Occipital lobe (tissue), 2 donors: ENCODE measurements around the gene GSPT1. TPM values are rescaled to one million over a fixed set of nuclear protein-coding genes. Genes with fewer than 3 reads are reported as not detected.

ENCODE experiments used
- DNase-seq: peaks from one replicate; lab custom pipeline; 2025; lab: John Stamatoyannopoulos, UW
- total RNA-seq: library from RNA; depleted of rRNA; stranded (reverse); fragments of >200 nt; gene quantifications from one replicate; pipeline ENCODE4 v1.2.3, GENCODE V29; 2014

GSPT1 gene
- total RNA-seq, 1 donor from 2014 or later: 75.2 TPM

DNA sequence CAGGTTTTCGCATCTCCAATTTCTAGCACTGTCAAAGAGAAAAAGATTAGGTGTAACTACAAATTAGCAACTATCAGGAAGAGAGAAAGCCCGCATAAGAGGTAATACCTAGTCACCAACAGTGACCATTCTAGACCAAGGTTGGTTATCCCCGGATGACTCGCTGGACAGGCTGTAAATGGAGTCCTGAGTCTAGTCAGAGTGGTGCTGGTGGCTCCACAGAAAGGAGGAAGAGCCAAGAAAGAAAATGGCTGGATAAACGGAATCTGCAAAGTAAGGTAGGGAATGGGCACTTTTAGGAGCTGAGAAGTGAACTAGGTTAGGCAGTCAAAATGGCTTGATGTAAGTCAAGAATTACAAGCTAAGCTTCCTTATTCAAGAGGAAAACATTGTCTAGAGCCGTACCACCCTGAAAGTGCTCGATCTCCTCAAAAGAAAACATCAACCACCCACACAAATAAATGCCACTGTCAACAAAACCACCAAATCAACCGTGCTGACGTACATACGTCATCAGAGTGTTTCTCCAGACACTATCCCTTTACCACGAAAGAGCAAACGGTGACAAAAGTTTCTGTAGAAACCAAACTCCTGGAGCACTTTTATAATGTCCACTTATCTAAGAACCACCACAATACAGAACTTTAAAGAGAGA lies 2.2 kb downstream of the GSPT1 start:
- no peak for DNase-seq

DNA sequence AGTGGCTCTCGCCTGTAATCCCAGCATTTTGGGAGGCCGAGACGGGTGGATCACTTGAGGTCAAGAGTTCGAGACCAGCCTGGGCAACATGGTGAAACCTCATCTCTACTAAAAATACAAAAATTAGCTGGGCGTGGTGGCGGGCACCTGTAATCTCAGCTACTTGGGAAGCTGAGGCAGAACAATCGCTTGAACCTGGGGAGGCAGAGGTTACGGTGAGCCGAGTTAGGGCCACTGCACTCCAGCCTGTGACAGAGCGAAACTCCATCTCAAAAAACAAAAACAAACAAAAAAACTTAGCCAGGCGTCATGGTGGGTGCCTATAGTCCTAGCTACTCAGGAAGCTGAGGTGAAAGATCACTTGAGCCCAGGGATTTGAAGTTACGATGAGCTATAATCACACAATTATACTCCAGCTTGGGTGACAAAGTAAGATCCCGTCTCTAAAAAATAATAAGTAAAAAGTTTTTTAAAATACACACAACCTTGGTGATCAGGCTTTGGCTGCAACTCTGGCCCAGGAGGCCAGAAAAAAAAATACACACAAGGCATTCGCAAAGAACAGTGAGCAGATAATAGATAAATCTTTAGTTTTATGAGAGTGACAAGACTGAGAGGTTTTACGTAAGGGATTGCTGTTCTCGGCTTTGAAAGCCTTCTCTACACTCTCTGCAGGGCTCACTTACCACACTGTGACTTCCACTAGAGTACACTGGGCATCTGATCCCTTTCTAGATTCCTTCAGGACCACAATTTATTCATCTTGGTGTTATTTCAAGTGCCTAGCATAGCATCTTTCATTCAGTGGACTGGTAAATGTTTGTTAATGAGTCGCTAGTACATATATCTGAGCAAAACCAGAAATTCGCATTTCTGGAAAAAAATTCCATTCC lies 5.9 kb downstream of the GSPT1 start:
- DNase-seq: no peak

DNA sequence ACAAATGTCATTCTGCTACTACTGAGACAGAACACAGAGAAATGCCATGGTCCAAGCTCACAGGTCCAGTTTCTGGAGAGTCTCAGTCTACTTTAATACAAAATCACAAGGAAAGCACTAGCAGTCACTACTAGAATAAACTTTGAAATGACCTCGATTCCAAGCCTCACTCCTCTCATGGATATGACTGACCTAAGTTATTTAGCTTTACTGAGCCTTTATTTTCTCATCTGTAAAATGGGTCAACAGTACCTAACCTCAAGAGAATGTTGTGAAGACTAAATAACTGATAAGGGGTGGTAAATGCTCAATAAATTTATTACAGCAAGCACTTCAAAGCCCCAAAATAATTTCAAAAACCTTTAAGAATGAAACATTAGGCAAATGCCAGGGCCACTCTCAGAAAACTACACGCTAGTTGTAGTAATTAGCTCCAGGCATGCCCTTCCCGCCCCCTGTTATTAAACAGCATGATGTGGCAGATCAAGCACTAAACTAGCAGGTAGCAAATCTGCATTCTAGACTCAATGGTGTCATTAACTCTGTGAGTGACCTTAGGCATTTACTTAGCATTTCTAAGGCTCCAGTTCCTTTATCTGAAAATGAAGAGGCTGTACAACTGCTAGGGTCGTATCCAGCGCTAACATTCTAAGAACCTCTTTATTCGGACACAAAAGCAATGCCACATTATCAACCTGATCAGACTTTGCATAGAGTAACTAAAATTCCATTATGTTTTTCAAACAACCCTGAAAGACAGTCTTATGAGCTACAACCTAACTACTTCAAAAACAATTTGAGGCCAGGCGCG lies 8.4 kb downstream of the GSPT1 start:
- no peak for DNase-seq

- DNase-seq: no peak
These were observed 11.8 kb downstream of the GSPT1 start for GRCh38 chr16:11903906-11904305.

- DNase-seq: no peak
These were observed 14.7 kb downstream of the GSPT1 start for GRCh38 chr16:11901091-11901490.

DNA sequence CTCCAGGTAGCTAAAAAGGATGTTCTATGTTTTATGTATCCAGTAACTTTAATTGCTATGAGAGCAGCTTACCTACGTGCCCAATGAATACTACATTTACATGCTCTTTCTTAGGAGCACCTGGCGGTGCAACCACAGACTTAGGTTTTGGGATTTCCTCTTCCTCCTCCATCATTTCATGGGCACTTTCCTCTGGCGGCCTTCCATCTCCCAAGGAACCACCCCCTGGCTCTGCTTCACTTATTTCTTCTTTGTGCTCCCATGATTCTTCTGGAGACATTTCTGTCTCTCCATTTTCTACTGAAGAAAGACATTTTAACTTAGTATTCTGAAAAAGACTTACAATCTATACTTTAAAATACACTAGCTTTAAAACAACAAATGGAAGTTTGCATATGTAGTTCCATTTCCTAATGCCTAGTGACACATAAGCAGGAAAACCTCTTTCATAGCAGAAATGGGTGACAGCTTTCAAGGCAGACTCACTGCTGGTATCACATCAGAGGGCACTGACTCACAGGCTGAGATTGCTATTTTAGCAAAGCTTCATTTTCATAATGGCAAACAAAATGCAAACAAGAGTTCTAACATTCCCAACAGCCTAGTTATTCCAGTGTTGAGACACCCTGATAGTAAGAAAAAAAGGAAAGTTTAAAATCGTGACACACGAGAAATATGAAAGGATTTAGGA lies 19.1 kb downstream of the GSPT1 start:
- DNase-seq: no peak

DNA sequence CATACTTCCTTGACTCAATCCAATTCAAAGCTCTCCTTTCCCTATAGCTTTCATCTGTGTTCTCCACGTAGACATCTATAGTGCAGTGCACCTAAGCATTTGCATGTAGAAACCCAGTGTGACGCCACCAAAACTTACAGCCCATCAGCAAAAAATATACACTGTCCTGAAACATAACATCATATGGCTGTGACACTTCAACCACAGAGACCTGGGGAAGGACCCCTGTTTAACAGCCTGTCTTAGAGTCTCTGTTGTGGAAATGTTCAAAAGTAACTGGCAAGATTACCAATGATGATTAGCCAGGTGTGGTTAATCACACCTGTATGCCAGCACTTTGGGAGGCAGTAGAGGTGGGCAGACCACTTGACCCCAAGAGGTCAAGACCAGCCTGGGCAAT lies 22.2 kb downstream of the GSPT1 start:
- no peak for DNase-seq

DNA sequence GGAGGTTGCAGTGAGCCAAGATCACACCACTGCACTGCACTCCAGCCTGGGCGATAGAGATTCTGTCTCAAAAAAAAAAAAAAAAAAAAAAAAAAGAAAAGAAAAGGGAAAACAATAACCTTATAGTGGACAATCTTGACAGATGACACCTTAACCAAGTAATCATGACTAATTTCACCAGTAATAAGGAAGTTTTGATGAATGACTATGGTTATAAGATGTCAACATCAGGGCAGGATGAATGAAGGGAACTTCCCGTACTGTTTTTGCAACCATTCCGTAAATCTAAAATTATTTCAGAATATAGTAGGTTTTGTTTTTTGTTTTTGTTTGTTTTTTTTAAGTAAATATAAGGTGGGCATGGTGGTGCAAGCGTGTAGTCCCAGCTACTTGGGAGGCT lies 23.0 kb downstream of the GSPT1 start:
- DNase-seq: no peak

- DNase-seq: no peak
These were observed 25.4 kb downstream of the GSPT1 start for GRCh38 chr16:11890231-11890965.

DNA sequence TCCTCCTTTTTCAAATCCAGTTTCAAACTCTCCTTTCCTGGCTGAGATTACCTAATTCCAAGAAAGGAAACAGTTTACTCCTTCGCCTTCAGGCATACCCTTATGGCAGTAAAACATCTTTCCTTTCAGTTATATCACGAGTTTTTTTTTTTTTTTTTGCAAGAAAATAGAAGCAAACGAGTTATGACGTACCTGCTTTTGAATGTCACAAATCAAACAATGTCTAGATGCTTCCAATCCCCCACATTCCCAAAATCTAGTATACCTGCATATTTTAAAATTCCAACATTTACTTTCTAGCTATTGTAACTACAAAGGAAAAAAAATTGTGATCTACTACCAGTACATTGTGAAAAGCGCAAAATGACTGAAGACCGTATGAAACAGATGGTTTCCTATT lies 28.9 kb downstream of the GSPT1 start:
- no peak for DNase-seq

DNA sequence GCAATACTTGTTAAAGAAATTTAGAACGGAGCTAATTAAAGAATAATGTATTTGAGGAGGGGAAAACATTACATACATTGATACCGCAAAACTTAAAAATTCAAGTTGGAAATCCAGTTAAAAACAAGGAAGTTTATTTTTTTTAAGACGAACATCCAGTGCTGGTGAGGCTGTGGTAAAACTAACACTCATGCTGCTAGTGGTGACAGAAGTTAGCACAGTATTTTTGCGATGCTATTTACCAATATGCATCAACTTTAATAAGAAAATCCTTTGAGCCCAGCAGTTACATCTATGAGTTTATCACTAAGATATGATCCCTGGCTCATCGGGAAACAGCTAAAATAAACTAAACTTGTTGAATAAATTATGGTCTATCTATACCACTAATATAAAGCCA lies 31.7 kb downstream of the GSPT1 start:
- DNase-seq: no peak

DNA sequence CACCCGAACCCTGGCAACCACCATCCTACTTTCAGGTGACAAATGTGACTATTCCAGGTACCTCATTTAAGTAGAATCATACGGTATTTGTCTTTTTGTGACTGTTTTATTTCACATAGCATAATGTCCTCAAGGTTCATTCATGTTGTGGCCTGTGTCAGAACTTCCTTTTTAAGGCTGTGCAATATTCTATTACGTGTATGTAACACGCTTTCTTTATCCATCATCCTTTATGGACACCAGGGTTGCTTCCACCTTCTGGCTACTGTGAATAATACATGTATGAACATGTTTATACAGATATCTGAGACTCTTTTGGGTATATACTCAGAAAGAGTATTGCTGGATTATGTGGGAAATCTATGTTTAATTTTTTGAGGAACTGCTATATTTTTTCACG lies 35.7 kb downstream of the GSPT1 start:
- no peak for DNase-seq

DNA sequence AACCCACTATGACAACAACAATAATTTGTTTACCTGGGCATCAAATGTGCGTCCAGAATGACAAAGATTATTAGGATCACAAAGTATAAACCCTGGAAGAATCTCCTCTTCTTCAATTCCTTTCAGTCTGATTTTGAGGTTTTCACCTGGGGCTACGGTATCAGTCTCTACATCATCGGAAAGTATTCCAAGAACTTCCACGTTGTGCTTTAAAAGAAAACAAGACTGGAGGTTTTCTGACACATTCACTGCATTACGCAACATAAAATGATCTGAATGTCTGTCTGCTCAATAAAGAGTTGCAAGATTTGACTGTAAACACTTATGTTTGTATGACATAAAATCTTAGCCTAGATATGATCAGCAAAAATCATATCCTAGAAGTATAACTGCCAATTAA lies 38.4 kb downstream of the GSPT1 start:
- DNase-seq: no peak

GRCh38 chr16:11876306-11876705 lies 39.5 kb downstream of the GSPT1 start:
- no peak for DNase-seq

DNA sequence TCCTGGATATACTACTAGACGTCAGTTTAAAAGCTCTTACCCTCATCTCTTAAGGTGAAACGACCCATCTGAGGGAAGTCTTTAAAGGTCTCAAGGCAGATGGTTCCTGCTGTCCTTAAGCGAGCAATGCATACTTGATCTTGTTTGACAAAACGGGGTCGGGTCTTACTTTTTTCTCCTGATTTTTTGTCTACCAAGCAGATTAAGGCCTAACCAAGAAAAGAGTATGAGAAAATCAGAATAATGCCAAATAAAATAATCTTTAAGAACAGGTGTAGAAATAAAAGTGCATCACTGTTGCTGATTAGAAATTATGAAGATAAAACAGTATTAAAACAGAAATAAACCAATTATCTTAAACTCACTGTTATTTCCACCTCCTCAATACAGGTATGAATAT lies 40.0 kb downstream of the GSPT1 start:
- no peak for DNase-seq

GRCh38 chr16:11871193-11871592 lies 44.6 kb downstream of the GSPT1 start:
- no peak for DNase-seq

- no peak for DNase-seq
These were observed 45.4 kb downstream of the GSPT1 start for GRCh38 chr16:11870399-11870798.

- no peak for DNase-seq
These were observed 46.2 kb downstream of the GSPT1 start for GRCh38 chr16:11869353-11870228.

- DNase-seq: no peak
These were observed 47.3 kb downstream of the GSPT1 start for GRCh38 chr16:11868412-11868980.

- no peak for DNase-seq
These were observed 53.3 kb downstream of the GSPT1 start for GRCh38 chr16:11862489-11862888.
